ENCODE measurements around the gene HLA-DQB2. TPM values are rescaled to one million over a fixed set of nuclear protein-coding genes. Genes with fewer than 3 reads are reported as not detected.
"Not testable (repeated sequence)": the region's sequence is repeated elsewhere in the genome, so short reads cannot be mapped to it uniquely, and the experiment has no call there.

HLA-DQB2 gene
- total and polyA plus RNA-seq, 8 donors: 0.47 to 31.3 (median 1.4) TPM; not detected in 1

GRCh38 chr6:32752580-32752979, 10.8 kb downstream of the HLA-DQB2 start:
- Histone ChIP-seq H3K27me3 (peaks cover 4 to 11% of the 10 kb centered on the region in 2 donors), H3K9me3 (no peaks in the 10 kb centered on the region), H3K27ac (no peak overlapping the region), H3K4me3 (no peak overlapping the region), H3K36me3 (no peaks in the 10 kb centered on the region), H3K4me1 (no peaks in the 10 kb centered on the region)
- DNase-seq (no peak), ATAC-seq (peak; percentile 61)
- intact Hi-C loops (cut with DNase I): no loop called here
- no peak for TF ChIP-seq CTCF (IDR thresholded peaks at IDR 0.05)

GRCh38 chr6:32745649-32746048, 17.7 kb downstream of the HLA-DQB2 start:
- intact Hi-C loops (cut with DNase I); DNase-seq: not testable (repeated sequence)

GRCh38 chr6:32744776-32745175, 18.6 kb downstream of the HLA-DQB2 start:
- ATAC-seq (no peak), DNase-seq (no peak)
- no peaks in the 10 kb centered on the region for H3K4me1 ChIP-seq
- no peaks in the 10 kb centered on the region for H3K9me3 ChIP-seq
- no peak overlapping the region for H3K27ac ChIP-seq
- no peak for TF ChIP-seq CTCF (IDR thresholded peaks at IDR 0.05)
- H3K36me3 ChIP-seq: no peaks in the 10 kb centered on the region
- H3K27me3 ChIP-seq: peaks cover 0 to 4% of the 10 kb centered on the region in 2 donors
- H3K4me3 ChIP-seq: no peak overlapping the region
- intact Hi-C loops (cut with DNase I): no loop called here

More at GRCh38 chr6:32745649-32746048, 17.7 kb downstream of the HLA-DQB2 start:
- not testable (repeated sequence) for H3K4me3 ChIP-seq, H3K4me1 ChIP-seq, ATAC-seq, H3K36me3 ChIP-seq, H3K27me3 ChIP-seq, H3K9me3 ChIP-seq, H3K27ac ChIP-seq

- Histone ChIP-seq H3K4me3 (no peak overlapping the region), H3K27me3 (no peaks in the 10 kb centered on the region), H3K36me3 (no peaks in the 10 kb centered on the region), H3K9me3 (no peaks in the 10 kb centered on the region), H3K27ac (no peak overlapping the region), H3K4me1 (no peaks in the 10 kb centered on the region)
- ATAC-seq: no peak
- DNase-seq: no peak
- intact Hi-C loops (cut with DNase I): no loop called here
- TF ChIP-seq CTCF (IDR thresholded peaks at IDR 0.05): no peak
Observed at GRCh38 chr6:32742374-32742773, 21.0 kb downstream of the HLA-DQB2 start.

GRCh38 chr6:32741031-32741960, 22.0 kb downstream of the HLA-DQB2 start, which contains the start of gene HLA-DQA2:
TSS of gene HLA-DQA2 (plus strand) at chr6:32741391. CDS start at chr6:32741444, 53 bp downstream.
- no peak for TF ChIP-seq CTCF (IDR thresholded peaks at IDR 0.05)
- intact Hi-C loops (cut with DNase I): no loop called here

More at GRCh38 chr6:32741031-32741960, 22.0 kb downstream of the HLA-DQB2 start, which contains the start of gene HLA-DQA2:
- no peak within 1 kb of the TSS for H3K27ac ChIP-seq
- H3K4me1 ChIP-seq: no peaks in the 10 kb centered on the region
- H3K9me3 ChIP-seq: no peaks in the 10 kb centered on the region
- H3K36me3 ChIP-seq: no peaks in the 10 kb centered on the region
- H3K27me3 ChIP-seq: peaks cover 0 to 8% of the 10 kb centered on the region in 2 donors
- no peak for DNase-seq
- ATAC-seq: no peak
- H3K4me3 ChIP-seq: no peak within 1 kb of the TSS
